COR-L47 (cell line): Measurements from ENCODE around the gene BABAM1.
"Not testable (repeated sequence)": the region's sequence is repeated elsewhere in the genome, so short reads cannot be mapped to it uniquely, and the experiment has no call there.

Experiments
- DNase-seq: peaks from one replicate; lab custom pipeline; 2025; lab: John Stamatoyannopoulos, UW

The BABAM1 gene

DNA sequence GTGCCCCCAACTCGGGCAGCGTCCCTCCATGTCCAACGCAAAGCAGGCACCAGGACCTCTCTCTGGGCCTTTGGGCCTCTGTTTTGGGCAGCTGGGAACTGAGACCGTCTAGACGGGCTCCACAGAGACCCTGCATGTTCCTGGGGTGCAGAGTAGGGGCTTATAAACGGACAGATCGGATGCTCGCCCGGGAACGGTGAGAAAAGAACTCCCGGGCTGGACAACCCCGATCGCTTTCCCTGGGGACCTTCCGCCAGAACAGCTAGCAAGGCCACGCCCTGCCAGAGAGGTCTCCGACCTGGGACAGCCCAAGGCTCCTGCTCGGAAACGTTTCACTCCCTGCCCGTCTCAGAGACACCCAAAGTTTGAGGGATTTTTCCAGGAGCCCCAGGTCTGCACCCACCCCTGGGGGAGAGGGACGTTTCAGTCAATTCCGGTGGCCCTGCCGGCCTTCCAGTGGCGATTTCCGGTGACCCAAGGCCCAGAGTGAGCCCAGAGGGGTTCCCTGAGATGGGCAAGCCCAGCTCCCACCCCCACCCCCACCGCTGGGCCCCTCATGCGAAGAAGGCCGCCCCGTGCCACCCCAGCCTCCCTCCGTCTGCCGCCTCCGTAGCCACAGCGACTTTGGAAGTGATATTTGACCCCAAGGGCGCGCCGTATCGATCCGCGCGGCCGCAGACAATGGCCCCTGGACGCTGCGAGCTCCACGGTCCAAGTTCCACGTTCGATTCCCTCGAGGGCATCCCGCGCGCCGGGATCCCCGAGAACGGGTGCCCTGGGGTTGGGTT lies 23.2 kb upstream of the BABAM1 start:
- no peak for DNase-seq

DNA sequence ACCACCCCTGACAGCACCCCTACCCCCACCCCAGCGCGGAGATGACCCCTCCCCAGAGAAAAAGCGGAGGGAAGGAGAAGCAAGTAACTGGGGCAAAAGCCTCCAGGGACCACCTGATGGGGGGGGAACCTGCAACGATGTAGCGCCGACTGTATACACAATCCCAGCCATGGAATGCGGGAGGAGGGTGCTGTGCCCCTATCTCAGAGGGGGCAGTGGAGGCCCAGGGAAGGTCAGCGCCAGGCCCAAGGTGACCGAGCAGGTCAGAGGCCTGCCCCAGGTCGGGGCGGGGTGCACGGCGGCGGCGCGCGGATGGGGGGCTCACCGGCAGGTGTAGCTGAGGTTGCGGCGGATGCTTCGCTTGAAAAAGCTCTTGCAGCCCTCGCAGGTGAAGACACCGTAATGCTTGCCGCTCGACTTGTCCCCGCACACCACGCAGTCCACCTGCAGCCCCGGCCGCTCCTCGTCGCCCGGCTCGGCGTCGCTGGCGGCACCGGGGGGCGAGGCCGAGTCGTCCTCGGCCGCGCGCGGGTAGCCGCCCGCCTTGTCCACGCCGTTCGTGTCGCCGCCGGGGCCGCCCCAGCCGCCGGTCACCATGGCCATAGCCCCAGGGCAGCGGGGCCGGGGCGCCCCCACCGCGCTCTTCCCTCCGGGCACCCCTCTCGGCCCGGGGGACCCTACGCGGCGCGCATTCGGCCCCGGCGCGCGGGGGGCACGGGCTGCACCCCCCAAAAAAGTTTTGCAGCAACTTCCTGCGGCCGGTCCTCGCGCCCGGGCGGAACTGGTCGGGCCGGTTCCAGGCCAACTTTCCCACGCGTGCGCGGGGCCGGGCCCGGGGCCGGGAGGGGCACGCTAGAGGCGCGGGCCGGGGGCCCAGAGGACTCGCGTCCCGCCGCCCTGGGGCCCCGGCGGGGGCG lies 22.4 kb upstream of the BABAM1 start:
- no peak for DNase-seq

- DNase-seq, result no peak
Observed at GRCh38 chr19:17245535-17245984, 21.7 kb upstream of the BABAM1 start, which contains the start of gene NR2F6. Gene NR2F6, minus strand, starts transcription at chr19:17245919. Its CDS starts 699 bp downstream, at chr19:17245220.

- DNase-seq, result no peak
Observed at GRCh38 chr19:17246681-17247425, 20.4 kb upstream of the BABAM1 start.

- DNase-seq, result no peak
Observed at GRCh38 chr19:17248011-17248776, 19.0 kb upstream of the BABAM1 start.

- no peak for DNase-seq
Observed at GRCh38 chr19:17249887-17250548, 17.2 kb upstream of the BABAM1 start.

- no peak for DNase-seq
Observed at GRCh38 chr19:17254636-17255035, 12.6 kb upstream of the BABAM1 start.

- no peak for DNase-seq
Observed at GRCh38 chr19:17255150-17255621, 12.1 kb upstream of the BABAM1 start.

- no peak for DNase-seq
Observed at GRCh38 chr19:17256130-17256529, 11.1 kb upstream of the BABAM1 start.

DNA sequence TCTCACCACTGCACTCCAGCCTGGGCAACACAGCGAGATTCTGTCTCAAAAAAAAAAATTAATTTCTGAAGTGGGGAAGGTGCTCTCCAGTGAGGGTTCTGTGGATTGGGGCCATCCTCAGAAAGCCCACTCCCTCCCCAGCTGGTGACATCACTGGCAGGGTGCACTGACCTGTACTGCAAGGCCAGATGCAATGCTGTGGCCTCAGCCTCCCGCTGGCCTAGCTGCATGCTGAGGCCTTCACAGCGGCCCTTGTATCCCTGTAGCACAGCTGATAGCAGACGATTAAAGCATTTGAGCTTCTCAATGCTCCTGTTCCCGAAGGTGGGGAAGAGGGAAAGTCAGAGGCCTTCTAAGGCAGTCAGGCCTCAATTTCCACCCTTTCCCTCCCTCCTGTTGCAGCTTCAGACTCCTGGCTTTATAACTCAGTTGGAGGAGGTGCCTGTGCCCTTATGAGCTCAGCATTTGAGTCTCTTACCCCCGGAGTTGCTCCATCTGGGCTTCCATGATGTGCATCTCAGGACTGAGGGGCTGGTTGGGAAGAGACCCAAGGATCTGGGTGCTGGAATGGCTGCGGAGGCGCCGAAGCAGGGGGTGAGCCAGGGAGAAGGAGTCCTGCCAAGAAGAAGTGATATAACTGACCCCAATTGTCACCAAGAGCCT lies 8.0 kb upstream of the BABAM1 start:
- no peak for DNase-seq

GRCh38 chr19:17259934-17260333 lies 7.3 kb upstream of the BABAM1 start:
- DNase-seq, result no peak

DNA sequence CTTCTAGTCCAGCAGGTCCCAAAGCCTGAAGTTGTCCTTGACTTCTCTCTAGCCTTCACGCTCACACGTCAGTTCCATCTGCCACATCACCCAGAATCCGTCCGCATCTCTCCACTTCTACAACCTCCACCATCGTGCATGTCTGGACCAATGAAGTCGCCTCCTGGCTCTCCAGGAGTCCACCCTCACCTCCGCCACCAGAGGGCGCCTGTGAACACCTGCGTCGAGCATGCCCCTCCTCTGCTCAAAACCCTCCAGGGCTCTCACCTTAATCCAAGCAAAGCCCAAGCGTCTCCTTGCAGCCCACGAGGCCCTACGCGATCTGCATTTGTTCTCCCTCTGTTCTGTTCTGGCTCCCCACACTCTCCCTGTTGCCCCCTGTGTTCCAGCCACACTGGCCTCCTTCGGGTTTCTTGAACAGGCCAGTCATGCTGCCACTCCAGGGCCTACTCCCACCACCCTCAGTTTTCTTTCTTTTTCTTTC lies 6.4 kb upstream of the BABAM1 start:
- DNase-seq, result peak; percentile 77

DNA sequence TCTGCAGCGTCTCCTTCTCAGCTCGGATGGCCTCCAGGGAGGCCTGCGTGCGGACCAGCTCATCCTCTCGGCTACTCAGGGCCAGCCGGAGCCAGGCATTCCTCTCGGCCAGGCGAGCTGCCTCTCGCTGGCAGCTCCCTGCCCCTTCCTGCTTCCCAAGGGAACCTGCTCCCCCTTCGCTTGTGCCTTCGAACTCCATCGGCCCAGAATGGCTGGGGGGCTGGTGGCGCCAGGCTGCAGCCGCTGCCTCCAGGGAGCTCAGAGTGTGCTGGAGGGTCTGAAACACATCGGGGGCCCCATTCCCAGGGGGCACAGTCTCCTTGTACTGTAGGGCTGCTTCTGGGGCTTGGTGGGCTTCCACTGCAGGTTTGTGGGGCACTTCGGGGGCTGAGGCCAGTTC lies 4.7 kb upstream of the BABAM1 start:
- no peak for DNase-seq

DNA sequence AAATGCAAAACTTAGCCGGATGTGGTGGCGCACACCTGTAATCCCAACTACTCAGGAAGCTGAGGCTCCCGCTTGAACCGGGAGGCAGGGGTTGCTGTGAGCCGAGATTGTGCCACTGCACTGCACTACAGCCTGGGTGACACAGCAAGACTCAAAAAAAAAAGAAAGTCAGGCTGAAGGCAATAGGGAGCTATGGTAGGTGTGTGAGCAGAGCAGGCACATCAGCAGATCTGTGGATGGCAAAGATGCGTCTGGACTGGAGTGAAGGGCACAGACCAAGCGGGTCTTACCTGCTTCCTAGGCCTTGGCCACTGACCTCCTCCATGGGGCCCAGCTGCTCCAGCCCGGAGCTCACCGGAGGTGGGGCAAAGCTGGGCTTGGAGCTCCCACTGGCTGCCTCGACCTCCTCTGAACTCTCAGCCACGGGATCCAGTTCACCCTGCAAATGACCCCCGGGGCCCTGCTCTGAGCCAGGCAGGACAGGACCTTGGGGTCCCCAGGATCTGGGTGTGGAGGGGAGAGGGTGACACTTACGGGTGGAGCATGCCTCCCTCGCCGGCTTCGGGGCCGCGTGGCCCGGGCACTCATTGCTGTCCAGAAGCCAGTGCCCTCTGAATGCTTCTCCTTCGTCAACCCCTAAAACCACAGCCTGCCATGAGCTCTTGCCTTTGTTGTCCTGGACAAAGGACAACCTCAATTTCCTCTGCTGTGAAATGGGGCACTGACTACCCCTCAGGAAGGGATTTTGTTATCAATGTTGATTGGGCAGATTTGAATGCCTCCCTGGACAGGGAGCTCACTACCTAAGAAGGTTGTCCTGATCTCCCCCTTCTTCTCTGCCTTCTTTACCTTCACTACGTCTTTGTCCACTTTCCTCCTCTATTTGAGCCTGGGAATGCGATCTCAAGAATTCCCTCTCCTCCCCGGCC lies 3.3 kb upstream of the BABAM1 start:
- no peak for DNase-seq

DNA sequence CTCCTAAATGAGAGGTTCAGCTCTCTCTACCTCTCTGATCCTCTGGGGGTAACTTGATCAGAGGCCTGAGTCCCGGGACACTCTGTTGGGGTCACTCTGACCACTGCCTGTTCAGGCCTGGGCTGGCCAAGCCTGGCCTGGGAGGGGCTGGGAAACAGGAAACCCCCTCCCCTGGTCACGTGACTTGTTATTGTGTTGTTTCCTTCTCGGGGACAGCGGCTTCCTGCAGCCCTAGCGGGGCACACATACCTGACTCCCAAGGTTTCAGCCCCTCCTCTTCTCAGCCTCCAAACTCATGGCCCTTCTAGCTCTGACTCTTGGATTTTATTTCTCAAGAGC lies 2.6 kb upstream of the BABAM1 start, which contains the start of gene USHBP1:
Gene USHBP1, minus strand, starts transcription at position 105 of the 339 bp plus-strand sequence. CDS start 446 bp downstream, outside the sequence.
- DNase-seq, result no peak

- no peak for DNase-seq
Observed at GRCh38 chr19:17266026-17266425, 1.2 kb upstream of the BABAM1 start.

GRCh38 chr19:17266589-17266974 lies 661 bp upstream of the BABAM1 start:
- DNase-seq, result no peak

DNA sequence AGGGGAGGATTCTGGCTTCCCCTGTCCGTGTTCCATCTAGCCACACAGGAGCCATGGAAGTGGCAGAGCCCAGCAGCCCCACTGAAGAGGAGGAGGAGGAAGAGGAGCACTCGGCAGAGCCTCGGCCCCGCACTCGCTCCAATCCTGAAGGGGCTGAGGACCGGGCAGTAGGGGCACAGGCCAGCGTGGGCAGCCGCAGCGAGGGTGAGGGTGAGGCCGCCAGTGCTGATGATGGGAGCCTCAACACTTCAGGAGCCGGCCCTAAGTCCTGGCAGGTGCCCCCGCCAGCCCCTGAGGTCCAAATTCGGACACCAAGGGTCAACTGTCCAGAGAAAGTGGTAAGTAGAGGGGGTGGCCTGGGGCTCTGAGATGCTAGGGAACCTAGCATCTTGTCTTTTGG lies 1.5 kb downstream of the BABAM1 start:
- DNase-seq, result no peak

DNA sequence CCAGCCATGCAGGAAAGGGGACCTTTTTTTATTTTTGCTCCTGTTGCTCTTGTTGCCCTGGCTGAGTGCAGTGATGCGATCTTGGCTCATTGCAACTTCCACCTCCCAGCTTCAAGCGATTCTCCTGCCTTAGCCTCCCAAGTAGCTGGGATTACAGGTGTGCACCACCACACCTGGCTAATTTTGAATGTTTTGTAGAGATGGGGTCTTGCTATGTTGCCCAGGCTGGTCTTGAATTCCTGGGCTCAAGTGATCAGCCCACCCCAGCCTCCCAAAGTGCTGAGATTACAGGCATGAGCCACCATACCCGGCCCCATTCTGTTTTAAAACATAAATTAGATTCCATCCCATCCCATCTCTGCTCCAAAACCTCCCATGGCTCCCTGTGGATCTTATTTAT lies 7.6 kb downstream of the BABAM1 start:
- not testable (repeated sequence) for DNase-seq
